Endothelial cell of umbilical vein (primary cell): ENCODE measurements around the gene ACBD7. TPM values are rescaled to one million over a fixed set of nuclear protein-coding genes. Genes with fewer than 3 reads are reported as not detected.

Source experiments
- BruUV-seq: library from RNA; stranded (reverse); fragments of 400-500 nt; replicated peaks from 2 replicates; lab custom pipeline; 2021; lab: Mats Ljungman, UMichigan
- CTCF ChIA-PET: fragments of 300-600, 350-600 bp; sonication (Branson Sonifier 250); formaldehyde crosslinking; loops from one replicate; lab custom pipeline; 2021; ENCODE audit warnings: antibody characterized with exemption, inconsistent platforms; lab: Charles Lee
- POLR2A ChIA-PET: fragments of 300-600, 350-600 bp; sonication (Branson Sonifier 250); formaldehyde crosslinking; loops from one replicate; lab custom pipeline; 2021; ENCODE audit warnings: antibody characterized with exemption, inconsistent platforms; lab: Charles Lee
- DNase-seq: peaks from one replicate; pipeline ENCODE4 v3.0.0-alpha.2; 2011; ENCODE audit warnings: low read depth, low spot score
- FAIRE-seq: peaks from 2 replicates; lab custom pipeline; 2011; peaks lifted over from hg19 to GRCh38; lab: Jason Lieb, UNC
- H2AFZ ChIP-seq: 2 replicates; pipeline ENCODE4 v1.6.0; 2012; ENCODE audit warnings: low read depth, low read length, control low read depth, inconsistent platforms
- H3K27ac ChIP-seq: 2 replicates; pipeline ENCODE4 v1.5.1; 2011; ENCODE audit warnings: low read depth, mild to moderate bottlenecking, control low read depth, low read length, moderate library complexity; ENCODE audit not compliant: insufficient read depth
- H3K27me3 ChIP-seq, 2 experiments: 2 replicates each; pipeline versions ENCODE4 v1.6.0 to v1.6.1; 2011; ENCODE audit warnings: low read length in 2 of 2, mixed read lengths in 1 of 2; ENCODE audit not compliant: control insufficient read depth in 2 of 2, insufficient read depth in 2 of 2
- H3K36me3 ChIP-seq, 2 experiments: 2 replicates in 1 of 2; 3 replicates in 1 of 2; pipeline ENCODE4 v1.5.1; 2011; ENCODE audit warnings: low read length in 2 of 2, mild to moderate bottlenecking in 1 of 2, moderate library complexity in 1 of 2; ENCODE audit not compliant: control insufficient read depth in 2 of 2, insufficient read depth in 2 of 2; ENCODE audit errors: extremely low read depth in 1 of 2
- H3K4me1 ChIP-seq: 3 replicates; pipeline ENCODE4 v1.5.1; 2011; ENCODE audit warnings: mild to moderate bottlenecking, low read length; ENCODE audit not compliant: control insufficient read depth, insufficient read depth; ENCODE audit errors: extremely low read depth
- H3K4me2 ChIP-seq: 2 replicates; pipeline ENCODE4 v1.6.1; 2011; ENCODE audit warnings: low read length, control low read depth, mixed read lengths; ENCODE audit not compliant: insufficient read depth
- H3K4me3 ChIP-seq, 3 experiments: fragments of 200-600 bp in 1 of 3; sonication (generic), shearing (Covaris generic) in 1 of 3; replicated peaks in 1 of 3; 2 replicates each; pipeline ENCODE4 v1.5.1; 2011 to 2016; ENCODE audit warnings: control low read depth in 3 of 3, low read length in 3 of 3, mild to moderate bottlenecking in 2 of 3, inconsistent platforms in 1 of 3, low read depth in 1 of 3, moderate library complexity in 1 of 3; ENCODE audit not compliant: insufficient read depth in 1 of 3
- H3K79me2 ChIP-seq: 2 replicates; pipeline ENCODE4 v1.6.0; 2012; ENCODE audit warnings: low read length, inconsistent platforms; ENCODE audit not compliant: control insufficient read depth, insufficient read depth
- H3K9ac ChIP-seq: replicated peaks from 2 replicates; pipeline ENCODE3; 2011; ENCODE audit warnings: low read length, control low read depth; ENCODE audit not compliant: insufficient read depth; ENCODE audit errors: extremely low read depth
- H3K9me1 ChIP-seq: replicated peaks from 3 replicates; pipeline ENCODE4 v1.6.0; 2011; ENCODE audit warnings: mild to moderate bottlenecking, low read length; ENCODE audit not compliant: control insufficient read depth, insufficient read depth; ENCODE audit errors: extremely low read depth
- H3K9me3 ChIP-seq: replicated peaks from 2 replicates; pipeline ENCODE4 v1.5.1; 2012; ENCODE audit warnings: low read length, inconsistent platforms; ENCODE audit not compliant: control insufficient read depth, insufficient read depth
- H4K20me1 ChIP-seq: replicated peaks from 2 replicates; pipeline ENCODE3; 2011; ENCODE audit warnings: mild to moderate bottlenecking, low read length; ENCODE audit not compliant: control insufficient read depth, insufficient read depth; ENCODE audit errors: extremely low read depth
- CTCF ChIP-seq, 2 donors: IDR thresholded peaks; 1 replicate in 1 of 2; 2 replicates in 1 of 2; pipeline ENCODE4 v1.5.1; 2011; ENCODE audit warnings: low read length in 2 of 2, mild to moderate bottlenecking in 2 of 2, moderate library complexity in 2 of 2, control low read depth in 1 of 2, inconsistent platforms in 1 of 2, low read depth in 1 of 2; ENCODE audit not compliant: insufficient read depth in 1 of 2; ENCODE audit errors: extremely low read depth in 1 of 2
- EZH2 ChIP-seq: IDR thresholded peaks from 2 replicates; pipeline ENCODE4 v1.6.1; 2012; ENCODE audit warnings: borderline replicate concordance, low read depth, mild to moderate bottlenecking, moderate library complexity, low read length, inconsistent platforms; ENCODE audit not compliant: severe bottlenecking
- FOS ChIP-seq: IDR thresholded peaks from 2 replicates; pipeline ENCODE4 v1.6.1; 2011; ENCODE audit warnings: mild to moderate bottlenecking, low read length, moderate library complexity, borderline replicate concordance; ENCODE audit not compliant: insufficient read depth
- GATA2 ChIP-seq: IDR thresholded peaks from 2 replicates; pipeline ENCODE4 v1.7.0; 2011; ENCODE audit warnings: low read depth, mild to moderate bottlenecking, moderate library complexity, mixed read lengths, low read length; ENCODE audit not compliant: insufficient read length, insufficient read depth
- JUN ChIP-seq: IDR thresholded peaks from 2 replicates; pipeline ENCODE4 v1.6.1; 2011; ENCODE audit warnings: borderline replicate concordance, low read depth; ENCODE audit not compliant: insufficient read length, insufficient read depth
- MAX ChIP-seq: IDR thresholded peaks from 2 replicates; pipeline ENCODE4 v1.6.1; 2011; ENCODE audit not compliant: insufficient read depth, insufficient read length
- MYC ChIP-seq: IDR thresholded peaks from one replicate; pipeline ENCODE4 v1.6.1; 2011; ENCODE audit warnings: mild to moderate bottlenecking, low read depth, low read length
- POLR2A ChIP-seq: IDR thresholded peaks from 2 replicates; pipeline ENCODE4 v1.6.1; 2012; ENCODE audit warnings: low read depth, mild to moderate bottlenecking, control low read depth, low read length
- POLR2AphosphoS5 ChIP-seq: IDR thresholded peaks from 2 replicates; pipeline ENCODE4 v1.6.1; 2012; ENCODE audit warnings: low read depth, mild to moderate bottlenecking, control low read depth, low read length, moderate library complexity; ENCODE audit not compliant: insufficient read depth
- dilution Hi-C: fragments of 300-500 bp; cut with MboI; formaldehyde crosslinking; loops from one replicate; pipeline ENCODE4 v1.15.0; 2019; ENCODE audit warnings: low sequenced_read_pairs; ENCODE audit not compliant: extremely low pct_ligation_motif_present
- intact Hi-C: fragments of 100-400 bp; cut with micrococcal nuclease; formaldehyde crosslinking; loops from one replicate; pipeline ENCODE4 v1.10.0; 2022
- polyA plus RNA-seq, 4 experiments: library from polyadenylated mRNA; depleted of rRNA in 3 of 4; stranded (reverse) in 3 of 4; unstranded in 1 of 4; fragments of >200 nt; gene quantifications; 2 replicates each; pipeline versions ENCODE4 v1.2.1 to v1.2.3, GENCODE V29; 2011 to 2012; ENCODE audit warnings: missing spikeins in 1 of 4
- total RNA-seq: library from RNA; stranded (reverse); gene quantifications from 2 replicates; pipeline ENCODE4 v1.2.3, GENCODE V29; 2021

ACBD7 gene
- total and polyA plus RNA-seq, 2 donors (not counting 3 experiments of a cell fraction or from before 2014, with no cell fraction given) = 1.2 to 2.8 TPM

GRCh38 chr10:15045380-15045779 is 43.2 kb downstream of the ACBD7 start:
- no peaks in the 10 kb centered on the region for H3K79me2 ChIP-seq
- H4K20me1 ChIP-seq = no peaks in the 10 kb centered on the region
- TF ChIP-seq POLR2AphosphoS5 (no peak), POLR2A (no peak), JUN (no peak), MAX (no peak), CTCF (IDR thresholded peaks at IDR 0.05; ENCODE audit: extremely low read depth in 1 of 2, insufficient read depth in 1 of 2, low read depth in 1 of 2, low read length in 2 of 2) (no peak), FOS (no peak), EZH2 (no peak), MYC (no peak), GATA2 (no peak)
- no peaks in the 10 kb centered on the region for H3K27me3 ChIP-seq
- H3K9me3 ChIP-seq = no peaks in the 10 kb centered on the region
- H2AFZ ChIP-seq = no peak overlapping the region
- no peak overlapping the region for H3K9ac ChIP-seq
- BruUV-seq = no TSS peak
- no peak for DNase-seq
- H3K9me1 ChIP-seq = no peaks in the 10 kb centered on the region
- H3K36me3 ChIP-seq = no peaks in the 10 kb centered on the region
- no peak overlapping the region for H3K27ac ChIP-seq
- ChIA-PET POLR2A (no interaction called here), CTCF (no interaction called here)
- dilution Hi-C loops (no loop called here), intact Hi-C loops (no loop called here)
- H3K4me1 ChIP-seq = peaks cover 3% of the 10 kb centered on the region
- H3K4me2 ChIP-seq = no peak overlapping the region
- no peak overlapping the region for H3K4me3 ChIP-seq
- no peak for FAIRE-seq
